Middle frontal gyrus (tissue), 1 donor: Measurements from ENCODE around the gene OR5H6.
"Not testable (repeated sequence)": the region's sequence is repeated elsewhere in the genome, so short reads cannot be mapped to it uniquely, and the experiment has no call there.

Experiments used
- DNase-seq: peaks from one replicate; pipeline ENCODE4 v3.0.0-alpha.2; 2015; ENCODE audit warnings: low spot score; ENCODE audit errors: extremely low spot score

OR5H6 gene

GRCh38 chr3:98263944-98264343 is at the start of gene OR5H6:
OR5H6 (plus strand) TSS chr3:98264244; CDS start chr3:98264333, 89 bp downstream.
- DNase-seq: no peak

- no peak for DNase-seq
These were observed 49.0 kb upstream of the OR5H6 start for GRCh38 chr3:98215051-98215450.

GRCh38 chr3:98223907-98224672 is 40.0 kb upstream of the OR5H6 start:
- DNase-seq: no peak

- DNase-seq: no peak
These were observed 31.6 kb upstream of the OR5H6 start for GRCh38 chr3:98232489-98232888.

GRCh38 chr3:98233468-98233867 is 30.6 kb upstream of the OR5H6 start:
- no peak for DNase-seq

GRCh38 chr3:98240131-98240530 is 23.9 kb upstream of the OR5H6 start:
- DNase-seq: no peak

GRCh38 chr3:98242155-98242554 is 21.9 kb upstream of the OR5H6 start:
- no peak for DNase-seq

GRCh38 chr3:98243843-98244242 is 20.2 kb upstream of the OR5H6 start:
- no peak for DNase-seq

- no peak for DNase-seq
These were observed 17.9 kb upstream of the OR5H6 start for GRCh38 chr3:98246142-98246541.

- DNase-seq: not testable (repeated sequence)
These were observed 8.0 kb upstream of the OR5H6 start for GRCh38 chr3:98256026-98256425.

GRCh38 chr3:98259707-98260106 is 4.3 kb upstream of the OR5H6 start:
- no peak for DNase-seq

GRCh38 chr3:98262046-98262445 is 2.0 kb upstream of the OR5H6 start:
- no peak for DNase-seq

GRCh38 chr3:98269846-98270245 is 5.8 kb downstream of the OR5H6 start:
- no peak for DNase-seq

GRCh38 chr3:98272126-98272525 is 8.1 kb downstream of the OR5H6 start:
- no peak for DNase-seq

- DNase-seq: no peak
These were observed 10.9 kb downstream of the OR5H6 start for GRCh38 chr3:98274914-98275313.

GRCh38 chr3:98282205-98282604 is 18.2 kb downstream of the OR5H6 start, which contains the start of gene OR5H2:
OR5H2 (plus strand) TSS chr3:98282505; CDS start chr3:98282903, 398 bp downstream.
- DNase-seq: no peak

GRCh38 chr3:98290916-98291315 is 26.9 kb downstream of the OR5H6 start:
- no peak for DNase-seq

- no peak for DNase-seq
These were observed 27.4 kb downstream of the OR5H6 start for GRCh38 chr3:98291332-98291957.
